Measurements from ENCODE around the gene CMIP. TPM values are rescaled to one million over a fixed set of nuclear protein-coding genes. Genes with fewer than 3 reads are reported as not detected.

CMIP gene
- total RNA-seq, 2 donors from 2014 or later = 30.1 to 95.1 TPM

- no peak for DNase-seq (ENCODE audit: low spot score)
- H3K27ac ChIP-seq = no peak overlapping the region
- intact Hi-C loops (cut with DNase I) = loop anchor here (5.0 kb wide), 2 partner anchors 93 to 353 kb away; no protein-coding TSS in a partner anchor
- no peaks in the 10 kb centered on the region for H3K27me3 ChIP-seq (replicated peaks; ENCODE audit: insufficient read depth)
- WGBS = 100% methylated on average over 2 of the region's 2 CpGs
- H3K9me3 ChIP-seq = no peaks in the 10 kb centered on the region
- H3K4me3 ChIP-seq = no peak overlapping the region
- TF ChIP-seq POLR2A (IDR thresholded peaks at IDR 0.05) (no peak), POLR2AphosphoS5 (IDR thresholded peaks at IDR 0.05) (no peak)
- TF ChIP-seq, protein P1, sequence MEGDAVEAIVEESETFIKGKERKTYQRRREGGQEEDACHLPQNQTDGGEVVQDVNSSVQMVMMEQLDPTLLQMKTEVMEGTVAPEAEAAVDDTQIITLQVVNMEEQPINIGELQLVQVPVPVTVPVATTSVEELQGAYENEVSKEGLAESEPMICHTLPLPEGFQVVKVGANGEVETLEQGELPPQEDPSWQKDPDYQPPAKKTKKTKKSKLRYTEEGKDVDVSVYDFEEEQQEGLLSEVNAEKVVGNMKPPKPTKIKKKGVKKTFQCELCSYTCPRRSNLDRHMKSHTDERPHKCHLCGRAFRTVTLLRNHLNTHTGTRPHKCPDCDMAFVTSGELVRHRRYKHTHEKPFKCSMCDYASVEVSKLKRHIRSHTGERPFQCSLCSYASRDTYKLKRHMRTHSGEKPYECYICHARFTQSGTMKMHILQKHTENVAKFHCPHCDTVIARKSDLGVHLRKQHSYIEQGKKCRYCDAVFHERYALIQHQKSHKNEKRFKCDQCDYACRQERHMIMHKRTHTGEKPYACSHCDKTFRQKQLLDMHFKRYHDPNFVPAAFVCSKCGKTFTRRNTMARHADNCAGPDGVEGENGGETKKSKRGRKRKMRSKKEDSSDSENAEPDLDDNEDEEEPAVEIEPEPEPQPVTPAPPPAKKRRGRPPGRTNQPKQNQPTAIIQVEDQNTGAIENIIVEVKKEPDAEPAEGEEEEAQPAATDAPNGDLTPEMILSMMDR (IDR thresholded peaks at IDR 0.05) = no peak
- no peaks in the 10 kb centered on the region for H3K4me1 ChIP-seq (replicated peaks)
- no peaks in the 10 kb centered on the region for H3K36me3 ChIP-seq
Observed at GRCh38 chr16:81719993-81720392, 275.4 kb downstream of the CMIP start.

- TF ChIP-seq, protein P1 (IDR thresholded peaks at IDR 0.05) = no peak
- no peaks in the 10 kb centered on the region for H3K4me1 ChIP-seq (replicated peaks)
- no peaks in the 10 kb centered on the region for H3K27me3 ChIP-seq (replicated peaks; ENCODE audit: insufficient read depth)
- DNase-seq (ENCODE audit: low spot score) = no peak
- no peaks in the 10 kb centered on the region for H3K36me3 ChIP-seq
- no peak overlapping the region for H3K27ac ChIP-seq
- intact Hi-C loops (cut with DNase I) = loop anchor here (5.0 kb wide), 2 partner anchors 94 to 354 kb away; no protein-coding TSS in a partner anchor
- H3K9me3 ChIP-seq = no peaks in the 10 kb centered on the region
- no peak overlapping the region for H3K4me3 ChIP-seq
- WGBS = 57% methylated on average over 10 of the region's 10 CpGs
Observed at GRCh38 chr16:81720973-81721906, 276.6 kb downstream of the CMIP start.

DNA sequence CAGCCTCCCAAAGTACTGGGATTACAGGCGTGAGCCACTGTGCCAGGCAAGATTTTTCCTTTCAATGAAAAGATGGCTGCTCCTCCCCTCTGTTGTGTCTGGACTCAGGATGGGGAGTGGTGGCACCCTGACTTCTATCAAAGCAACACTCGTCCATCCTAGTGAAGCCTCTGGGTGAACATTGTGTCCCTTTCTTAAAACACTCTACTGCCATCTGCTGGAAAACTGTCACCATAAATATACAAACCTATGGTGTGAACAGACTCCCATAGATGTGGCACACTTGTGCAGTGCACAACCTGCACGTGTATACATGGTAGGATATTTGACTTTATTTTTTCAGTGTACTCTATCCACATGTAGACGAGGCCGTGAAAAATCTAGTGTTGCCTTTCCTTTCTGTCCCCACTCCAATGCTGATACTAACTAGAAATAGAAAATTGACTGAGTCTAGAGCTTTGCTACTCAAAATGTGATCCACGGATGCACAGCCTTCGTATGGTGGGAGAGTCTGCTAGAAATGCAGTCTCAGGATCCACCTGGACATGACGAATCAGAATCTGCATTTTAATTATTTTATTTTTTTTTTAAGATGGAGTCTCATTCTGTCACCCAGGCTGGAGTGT, 278.6 kb downstream of the CMIP start:
- intact Hi-C loops (cut with DNase I) = loop anchor here (2.0 to 5.0 kb wide), 3 partner anchors 96 to 356 kb away; no protein-coding TSS in a partner anchor
- no peaks in the 10 kb centered on the region for H3K9me3 ChIP-seq
- H3K27me3 ChIP-seq (replicated peaks; ENCODE audit: insufficient read depth) = no peaks in the 10 kb centered on the region
- H3K27ac ChIP-seq = no peak overlapping the region
- peak; percentile 82 for DNase-seq (ENCODE audit: low spot score)
- H3K4me1 ChIP-seq (replicated peaks) = no peaks in the 10 kb centered on the region
- no peaks in the 10 kb centered on the region for H3K36me3 ChIP-seq
- no peak overlapping the region for H3K4me3 ChIP-seq
- WGBS = 49% methylated on average over 8 of the region's 8 CpGs
- TF ChIP-seq POLR2AphosphoS5 (IDR thresholded peaks at IDR 0.05) = peak; percentile 55
- TF ChIP-seq POLR2A (IDR thresholded peaks at IDR 0.05) = no peak
- TF ChIP-seq, protein P1 (IDR thresholded peaks at IDR 0.05) = peak; percentile 62 to 85 (median 80)

DNA sequence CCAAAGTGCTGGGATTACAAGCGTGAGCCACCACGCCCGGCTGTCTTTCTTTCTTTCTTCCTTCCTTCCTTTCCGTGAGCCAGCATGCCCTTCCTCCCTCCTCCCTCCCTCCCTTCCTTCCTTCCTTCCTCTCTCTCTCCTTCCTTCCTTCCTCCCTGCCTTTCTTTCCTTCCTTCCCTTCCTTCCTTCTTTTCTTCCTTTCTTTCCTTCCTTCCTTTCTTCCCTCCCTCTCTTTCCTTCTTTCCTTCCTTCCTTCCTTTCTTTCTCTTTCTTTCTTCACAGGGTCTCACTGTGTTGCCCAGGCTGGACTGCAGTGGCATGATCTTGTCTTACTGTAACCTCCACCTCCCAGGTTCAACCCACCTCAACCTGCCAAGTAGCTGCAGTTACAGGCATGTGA, 283.8 kb downstream of the CMIP start:
- Histone ChIP-seq H3K4me3 (no peak overlapping the region), H3K4me1 (replicated peaks) (peaks cover 4% of the 10 kb centered on the region), H3K9me3 (no peaks in the 10 kb centered on the region), H3K36me3 (no peaks in the 10 kb centered on the region), H3K27me3 (replicated peaks; ENCODE audit: insufficient read depth) (no peaks in the 10 kb centered on the region), H3K27ac (no peak overlapping the region)
- no peak for TF ChIP-seq POLR2A (IDR thresholded peaks at IDR 0.05)
- TF ChIP-seq POLR2AphosphoS5 (IDR thresholded peaks at IDR 0.05) = no peak
- TF ChIP-seq, protein P1 (IDR thresholded peaks at IDR 0.05) = no peak
- intact Hi-C loops (cut with DNase I) = no loop called here
- DNase-seq (ENCODE audit: low spot score) = no peak
- 84% methylated on average over 4 of the region's 4 CpGs for whole genome bisulfite sequencing

Measured in prostate gland (tissue), 2 donors.